Measurements from ENCODE around the gene VAV3. TPM values are rescaled to one million over a fixed set of nuclear protein-coding genes. Genes with fewer than 3 reads are reported as not detected.

VAV3 gene
- total and polyA plus RNA-seq, 10 donors: 10.5 to 63.0 (median 38.8) TPM

GRCh38 chr1:107821340-107821739 is 143.6 kb downstream of the VAV3 start:
- no peaks in the 10 kb centered on the region for H3K27me3 ChIP-seq (replicated peaks in 1 of 7)
- H3K4me1 ChIP-seq: peaks cover 8 to 62% (median 16%) of the 10 kb centered on the region in 6 donors
- WGBS, 5 donors: 63 to 73% (median 73%) methylated on average over 4 of the region's 4 CpGs
- H3K9me3 ChIP-seq: peaks cover 0 to 9% (median 6%) of the 10 kb centered on the region in 8 donors
- no peak overlapping the region for H3K4me3 ChIP-seq
- DNase-seq: no peak
- intact Hi-C loops (cut with DNase I; ENCODE audit: low total_unique reads): no loop called here
- TF ChIP-seq POLR2AphosphoS5 (IDR thresholded peaks at IDR 0.05): no peak
- no peak for TF ChIP-seq CTCF (IDR thresholded peaks at IDR 0.05 in 8 of 11, conservative IDR thresholded peaks at IDR 0.05 in 3 of 11)
- TF ChIP-seq POLR2A (IDR thresholded peaks at IDR 0.05): no peak
- peaks cover 0 to 7% (median 0%) of the 10 kb centered on the region in 6 donors for H3K36me3 ChIP-seq
- H3K27ac ChIP-seq: peak overlapping the region in 1 of 8 donors; percentile 3

- peaks cover 0 to 9% (median 6%) of the 10 kb centered on the region in 8 donors for H3K9me3 ChIP-seq
- H3K4me1 ChIP-seq: peaks cover 6 to 60% (median 12%) of the 10 kb centered on the region in 6 donors
- peaks cover 0 to 7% (median 0%) of the 10 kb centered on the region in 6 donors for H3K36me3 ChIP-seq
- H3K4me3 ChIP-seq: no peak overlapping the region
- H3K27me3 ChIP-seq (replicated peaks in 1 of 7): no peaks in the 10 kb centered on the region
- intact Hi-C loops (cut with DNase I; ENCODE audit: low total_unique reads): no loop called here
- TF ChIP-seq CTCF (IDR thresholded peaks at IDR 0.05 in 8 of 11, conservative IDR thresholded peaks at IDR 0.05 in 3 of 11) (no peak), POLR2AphosphoS5 (IDR thresholded peaks at IDR 0.05) (no peak), POLR2A (IDR thresholded peaks at IDR 0.05) (no peak)
- no peak for DNase-seq
- H3K27ac ChIP-seq: no peak overlapping the region
Observed at GRCh38 chr1:107820801-107821200, 144.2 kb downstream of the VAV3 start.

- Histone ChIP-seq H3K27ac (peak overlapping the region in 3 of 8 donors; percentile 6 to 31 (median 25)), H3K9me3 (no peaks in the 10 kb centered on the region), H3K4me1 (peaks cover 0 to 59% (median 6%) of the 10 kb centered on the region in 6 donors), H3K36me3 (peaks cover 0 to 7% (median 0%) of the 10 kb centered on the region in 6 donors), H3K4me3 (no peak overlapping the region), H3K27me3 (replicated peaks in 1 of 7) (no peaks in the 10 kb centered on the region)
- no peak for TF ChIP-seq POLR2A (IDR thresholded peaks at IDR 0.05)
- TF ChIP-seq CTCF (IDR thresholded peaks at IDR 0.05 in 8 of 11, conservative IDR thresholded peaks at IDR 0.05 in 3 of 11): no peak
- no peak for TF ChIP-seq POLR2AphosphoS5 (IDR thresholded peaks at IDR 0.05)
- intact Hi-C loops (cut with DNase I; ENCODE audit: low total_unique reads): no loop called here
- 69 to 83% (median 80%) methylated on average over 2 of the region's 2 CpGs for WGBS, 5 donors
- no peak for DNase-seq
Observed at GRCh38 chr1:107817935-107818334, 147.0 kb downstream of the VAV3 start.

GRCh38 chr1:107817206-107817605 is 147.8 kb downstream of the VAV3 start:
- Histone ChIP-seq H3K4me1 (peaks cover 2 to 66% (median 8%) of the 10 kb centered on the region in 6 donors), H3K36me3 (peaks cover 0 to 7% (median 0%) of the 10 kb centered on the region in 6 donors), H3K9me3 (no peaks in the 10 kb centered on the region), H3K27ac (no peak overlapping the region), H3K4me3 (no peak overlapping the region), H3K27me3 (replicated peaks in 1 of 7) (no peaks in the 10 kb centered on the region)
- no peak for DNase-seq
- 88 to 100% (median 96%) methylated on average over 1 of the region's 1 CpG for WGBS, 5 donors
- TF ChIP-seq POLR2A (IDR thresholded peaks at IDR 0.05) (no peak), POLR2AphosphoS5 (IDR thresholded peaks at IDR 0.05) (no peak), CTCF (IDR thresholded peaks at IDR 0.05 in 8 of 11, conservative IDR thresholded peaks at IDR 0.05 in 3 of 11) (no peak)
- intact Hi-C loops (cut with DNase I; ENCODE audit: low total_unique reads): no loop called here

Measured in spleen (tissue), 11 donors.